ENCODE results near the gene RCE1. TPM values are rescaled to one million over a fixed set of nuclear protein-coding genes. Genes with fewer than 3 reads are reported as not detected.

RCE1 gene
- total RNA-seq, 2 donors from 2014 or later = 34.5 to 37.5 TPM

DNA sequence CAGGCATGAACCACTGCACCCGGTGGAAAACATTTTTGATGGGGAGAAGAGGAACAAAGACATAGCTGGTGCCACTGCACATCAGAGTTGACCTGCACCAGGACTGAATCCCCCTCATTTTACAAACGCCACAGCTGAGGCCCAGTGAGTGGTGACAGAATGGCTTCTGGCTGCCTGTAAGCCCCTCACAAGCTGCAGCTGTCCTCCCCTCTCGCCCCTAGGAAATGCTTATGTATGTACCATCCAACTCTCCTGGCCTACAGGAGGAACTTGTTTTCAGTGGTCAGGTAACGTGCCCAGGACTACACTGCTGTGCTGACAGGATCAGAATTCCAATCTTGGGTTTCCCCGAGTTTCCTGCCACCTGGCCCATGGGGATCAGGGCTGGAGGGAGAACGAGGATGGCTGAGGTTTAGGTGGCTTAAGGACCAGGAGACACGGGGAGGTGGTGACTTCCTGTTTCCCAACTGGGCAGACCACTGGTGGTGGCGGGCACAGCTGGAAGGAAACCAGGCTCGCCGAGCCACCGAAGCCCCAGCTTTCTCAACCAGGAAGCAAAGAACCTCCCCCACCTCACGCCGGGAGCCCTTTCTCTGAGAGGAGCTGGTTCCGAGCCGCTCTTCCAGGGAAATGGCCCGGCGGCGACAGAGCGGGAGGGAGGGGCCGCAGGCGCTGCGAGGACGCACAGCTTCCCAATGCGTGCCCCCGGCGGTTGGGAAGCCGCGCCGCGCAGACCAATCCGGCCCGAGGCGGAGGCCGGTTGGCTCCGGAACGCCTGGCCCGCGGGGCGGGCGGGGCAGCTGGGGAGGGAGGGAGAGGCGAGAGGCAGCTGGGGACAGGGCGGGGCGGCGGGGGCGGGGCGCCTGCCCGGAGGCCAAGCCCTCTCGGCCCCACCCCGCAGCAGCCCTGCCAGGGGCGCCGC lies 12.6 kb downstream of the RCE1 start:
- Histone ChIP-seq H3K9ac (ENCODE audit: extremely low read depth, low read length, poor library complexity, severe bottlenecking) (peak overlapping the region; percentile 52), H3K36me3 (ENCODE audit: control insufficient read depth, insufficient read depth, low read length) (no peaks in the 10 kb centered on the region), H3K4me3 (ENCODE audit: low read length) (peak overlapping the region; percentile 83), H3K27ac (ENCODE audit: low read depth, low read length) (peak overlapping the region; percentile 80), H3K27me3 (ENCODE audit: control insufficient read depth, insufficient read depth, low read length, poor library complexity, severe bottlenecking) (no peaks in the 10 kb centered on the region), H3K4me1 (ENCODE audit: control insufficient read depth, insufficient read depth, low read length) (no peaks in the 10 kb centered on the region), H3K9me3 (ENCODE audit: control insufficient read depth, low read length) (no peaks in the 10 kb centered on the region)
- no peaks in the 10 kb centered on the region for H3K36me3 Mint-ChIP-seq (ENCODE audit: low read depth)
- TF ChIP-seq, protein P1, sequence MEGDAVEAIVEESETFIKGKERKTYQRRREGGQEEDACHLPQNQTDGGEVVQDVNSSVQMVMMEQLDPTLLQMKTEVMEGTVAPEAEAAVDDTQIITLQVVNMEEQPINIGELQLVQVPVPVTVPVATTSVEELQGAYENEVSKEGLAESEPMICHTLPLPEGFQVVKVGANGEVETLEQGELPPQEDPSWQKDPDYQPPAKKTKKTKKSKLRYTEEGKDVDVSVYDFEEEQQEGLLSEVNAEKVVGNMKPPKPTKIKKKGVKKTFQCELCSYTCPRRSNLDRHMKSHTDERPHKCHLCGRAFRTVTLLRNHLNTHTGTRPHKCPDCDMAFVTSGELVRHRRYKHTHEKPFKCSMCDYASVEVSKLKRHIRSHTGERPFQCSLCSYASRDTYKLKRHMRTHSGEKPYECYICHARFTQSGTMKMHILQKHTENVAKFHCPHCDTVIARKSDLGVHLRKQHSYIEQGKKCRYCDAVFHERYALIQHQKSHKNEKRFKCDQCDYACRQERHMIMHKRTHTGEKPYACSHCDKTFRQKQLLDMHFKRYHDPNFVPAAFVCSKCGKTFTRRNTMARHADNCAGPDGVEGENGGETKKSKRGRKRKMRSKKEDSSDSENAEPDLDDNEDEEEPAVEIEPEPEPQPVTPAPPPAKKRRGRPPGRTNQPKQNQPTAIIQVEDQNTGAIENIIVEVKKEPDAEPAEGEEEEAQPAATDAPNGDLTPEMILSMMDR (conservative IDR thresholded peaks at IDR 0.05) = no peak
- 7 to 26% methylated on average over 11 to 51 of the region's 51 CpGs for WGBS, 2 experiments (ENCODE audit: insufficient coverage in 1 of 2, insufficient read length in 1 of 2)
- H3K4me1 Mint-ChIP-seq = peaks cover 4% of the 10 kb centered on the region
- no peaks in the 10 kb centered on the region for H3K9me3 Mint-ChIP-seq
- H3K27ac Mint-ChIP-seq = peak overlapping the region; percentile 88
- peak; percentile 98 for DNase-seq
- no peaks in the 10 kb centered on the region for H3K27me3 Mint-ChIP-seq (ENCODE audit: insufficient read depth)
- peak overlapping the region; percentile 72 for H3K4me3 Mint-ChIP-seq

DNA sequence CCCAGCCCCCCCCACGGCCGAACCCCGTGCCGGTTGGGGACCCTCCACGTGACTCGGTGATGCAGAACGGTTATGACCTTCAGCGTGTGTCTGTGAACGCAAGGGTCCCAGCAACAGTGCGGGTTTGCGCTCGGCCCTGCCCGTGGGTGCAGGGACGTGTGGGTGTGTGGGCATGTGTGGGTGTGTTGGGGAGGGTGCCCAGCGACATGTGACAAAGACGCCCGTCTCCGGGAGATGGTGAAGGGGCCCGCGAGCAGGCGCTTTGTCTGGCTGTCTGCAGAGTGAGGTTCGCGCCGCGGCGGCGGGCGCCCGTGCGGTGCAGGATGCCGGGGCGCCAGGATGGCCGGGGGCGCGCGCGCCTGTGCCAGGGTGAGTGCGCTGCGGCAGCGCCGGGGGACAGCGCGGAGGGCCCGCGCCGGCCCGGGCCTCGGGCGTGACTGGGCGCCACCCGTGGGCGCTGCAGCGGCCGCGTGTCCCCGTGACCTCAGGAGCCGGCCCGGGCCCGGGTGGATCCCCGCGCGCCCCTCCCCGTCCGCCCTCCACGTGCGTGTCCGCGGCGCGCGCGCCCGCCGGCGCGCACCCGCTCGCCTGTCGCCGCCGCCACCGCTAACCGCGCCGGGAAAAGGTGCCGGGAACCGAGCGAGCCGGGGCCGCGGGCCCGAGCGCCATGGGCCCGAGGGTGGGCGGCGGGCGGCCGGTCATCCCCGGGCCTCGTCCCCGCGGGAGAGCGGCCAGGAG lies 13.4 kb downstream of the RCE1 start, which contains the start of gene LRFN4:
LRFN4 (plus strand) TSS at position 569 of the 738 bp plus-strand sequence. CDS start 681 bp downstream, outside the sequence.
- Histone ChIP-seq H3K36me3 (ENCODE audit: control insufficient read depth, insufficient read depth, low read length) (no peaks in the 10 kb centered on the region), H3K27me3 (ENCODE audit: control insufficient read depth, insufficient read depth, low read length, poor library complexity, severe bottlenecking) (no peaks in the 10 kb centered on the region), H3K9me3 (ENCODE audit: control insufficient read depth, low read length) (no peaks in the 10 kb centered on the region), H3K4me3 (ENCODE audit: low read length) (peak within 1 kb of the TSS; percentile 83), H3K9ac (ENCODE audit: extremely low read depth, low read length, poor library complexity, severe bottlenecking) (peak within 1 kb of the TSS; percentile 52), H3K27ac (ENCODE audit: low read depth, low read length) (peak within 1 kb of the TSS; percentile 80), H3K4me1 (ENCODE audit: control insufficient read depth, insufficient read depth, low read length) (no peaks in the 10 kb centered on the region)
- DNase-seq = no peak
- no peaks in the 10 kb centered on the region for H3K36me3 Mint-ChIP-seq (ENCODE audit: low read depth)
- H3K4me1 Mint-ChIP-seq = peaks cover 4% of the 10 kb centered on the region
- H3K27me3 Mint-ChIP-seq (ENCODE audit: insufficient read depth) = no peaks in the 10 kb centered on the region
- H3K27ac Mint-ChIP-seq = peak within 1 kb of the TSS; percentile 92
- TF ChIP-seq, protein P1 (conservative IDR thresholded peaks at IDR 0.05) = no peak
- no peaks in the 10 kb centered on the region for H3K9me3 Mint-ChIP-seq
- 0 to 1% methylated on average over 29 to 103 of the region's 103 CpGs for WGBS, 2 experiments (ENCODE audit: insufficient coverage in 1 of 2, insufficient read length in 1 of 2)
- H3K4me3 Mint-ChIP-seq = peak within 1 kb of the TSS; percentile 72

DNA sequence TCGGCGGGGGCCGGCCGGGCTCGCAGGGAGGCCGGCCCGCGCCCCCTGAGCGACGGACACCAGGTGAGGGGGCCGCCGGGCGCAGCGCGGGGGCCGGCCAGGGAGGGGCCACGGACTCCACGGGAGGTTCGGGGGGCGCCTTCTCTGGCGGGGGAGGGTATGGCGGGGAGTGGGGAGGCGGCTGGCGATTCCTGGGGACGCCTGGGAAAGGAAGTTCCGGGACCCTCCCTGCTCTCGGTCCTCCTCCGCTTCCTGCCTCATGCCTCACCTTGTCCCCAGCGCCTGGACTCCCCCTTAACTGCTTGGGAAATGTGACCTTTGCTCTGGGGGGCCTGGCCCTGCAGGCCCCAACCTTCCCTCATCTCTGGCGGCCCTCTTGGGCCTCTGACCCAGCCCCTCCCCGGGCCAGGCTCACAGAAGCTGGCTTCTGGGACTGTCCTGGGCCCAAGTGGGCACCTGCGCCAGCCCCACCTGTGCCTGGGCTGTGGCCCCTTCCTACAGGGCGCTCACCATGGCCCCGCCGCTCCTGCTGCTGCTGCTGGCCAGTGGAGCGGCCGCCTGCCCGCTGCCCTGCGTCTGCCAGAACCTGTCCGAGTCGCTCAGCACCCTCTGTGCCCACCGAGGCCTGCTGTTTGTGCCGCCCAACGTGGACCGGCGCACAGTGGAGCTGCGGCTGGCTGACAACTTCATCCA lies 14.1 kb downstream of the RCE1 start:
- H3K27ac ChIP-seq (ENCODE audit: low read depth, low read length) = no peak overlapping the region
- no peaks in the 10 kb centered on the region for H3K27me3 Mint-ChIP-seq (ENCODE audit: insufficient read depth)
- H3K27ac Mint-ChIP-seq = no peak overlapping the region
- peak overlapping the region; percentile 67 for H3K4me3 Mint-ChIP-seq
- no peaks in the 10 kb centered on the region for H3K27me3 ChIP-seq (ENCODE audit: control insufficient read depth, insufficient read depth, low read length, poor library complexity, severe bottlenecking)
- no peaks in the 10 kb centered on the region for H3K9me3 Mint-ChIP-seq
- no peak overlapping the region for H3K9ac ChIP-seq (ENCODE audit: extremely low read depth, low read length, poor library complexity, severe bottlenecking)
- no peaks in the 10 kb centered on the region for H3K9me3 ChIP-seq (ENCODE audit: control insufficient read depth, low read length)
- H3K36me3 Mint-ChIP-seq (ENCODE audit: low read depth) = no peaks in the 10 kb centered on the region
- TF ChIP-seq, protein P1 (conservative IDR thresholded peaks at IDR 0.05) = no peak
- H3K4me3 ChIP-seq (ENCODE audit: low read length) = peak overlapping the region; percentile 62
- H3K4me1 ChIP-seq (ENCODE audit: control insufficient read depth, insufficient read depth, low read length) = no peaks in the 10 kb centered on the region
- H3K36me3 ChIP-seq (ENCODE audit: control insufficient read depth, insufficient read depth, low read length) = no peaks in the 10 kb centered on the region
- DNase-seq = peak; percentile 78
- WGBS, 2 experiments (ENCODE audit: insufficient coverage in 1 of 2, insufficient read length in 1 of 2) = 31 to 92% methylated on average over 11 to 46 of the region's 47 CpGs
- peaks cover 4% of the 10 kb centered on the region for H3K4me1 Mint-ChIP-seq
